Stimulated activated CD8-positive, alpha-beta memory T cell treated with anti-CD3 and anti-CD28 coated beads, Interleukin-15, amount 100 ng/mL, for 1 hour (primary cell): ENCODE results near the gene CSNK1D.
"Not testable (repeated sequence)": the region's sequence is repeated elsewhere in the genome, so short reads cannot be mapped to it uniquely, and the experiment has no call there.

Experiments used
- DNase-seq: peaks from one replicate; pipeline ENCODE4 v3.0.0-alpha.2; 2020; ENCODE audit warnings: low read depth

The CSNK1D gene

DNA sequence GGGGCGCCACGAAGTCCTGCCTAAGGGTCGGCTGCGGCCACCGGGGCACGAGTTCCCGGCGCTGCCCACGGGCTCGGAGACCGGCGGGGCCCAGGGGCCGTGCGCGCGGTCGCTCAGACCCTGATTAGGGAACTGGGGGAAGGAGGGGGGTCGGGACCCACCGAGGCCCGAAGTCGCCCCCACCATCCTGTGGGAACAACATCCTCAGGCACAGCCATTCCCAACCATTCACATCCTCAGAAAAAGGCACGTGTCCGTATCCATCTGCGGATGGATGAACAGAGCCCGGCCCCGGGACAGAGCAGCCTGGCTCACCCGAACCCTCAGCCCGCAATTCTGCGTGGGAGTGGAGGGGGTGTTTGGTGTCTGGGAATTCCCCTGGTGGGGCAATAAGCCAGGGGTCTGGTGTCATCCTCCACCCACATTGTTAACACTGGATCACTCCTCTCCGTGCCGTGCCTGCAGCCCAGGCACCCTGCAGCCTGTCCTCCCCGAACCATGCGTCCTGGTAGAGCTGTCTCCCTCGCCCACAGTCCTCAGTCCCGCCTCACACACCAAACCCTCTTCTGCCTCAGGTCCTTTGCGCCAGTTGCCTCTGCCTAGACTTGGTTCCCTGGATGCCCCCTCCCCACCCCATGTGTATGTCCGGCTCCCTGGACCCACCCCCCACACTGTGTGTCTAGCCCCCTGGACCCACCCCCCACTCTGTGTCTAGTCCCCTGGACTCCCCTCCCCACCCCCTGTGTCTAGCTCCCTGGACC lies 60.1 kb downstream of the CSNK1D start:
- no peak for DNase-seq

GRCh38 chr17:82212331-82213250 lies 60.9 kb downstream of the CSNK1D start, which contains the start of gene CCDC57:
CCDC57 (minus strand) TSS chr17:82212842; CDS start chr17:82201944, 10,898 bp downstream.
- DNase-seq: no peak

- not testable (repeated sequence) for DNase-seq
Measured at GRCh38 chr17:82210655-82211054, 62.8 kb downstream of the CSNK1D start.

- no peak for DNase-seq
Measured at GRCh38 chr17:82205720-82206508, 67.6 kb downstream of the CSNK1D start.

DNA sequence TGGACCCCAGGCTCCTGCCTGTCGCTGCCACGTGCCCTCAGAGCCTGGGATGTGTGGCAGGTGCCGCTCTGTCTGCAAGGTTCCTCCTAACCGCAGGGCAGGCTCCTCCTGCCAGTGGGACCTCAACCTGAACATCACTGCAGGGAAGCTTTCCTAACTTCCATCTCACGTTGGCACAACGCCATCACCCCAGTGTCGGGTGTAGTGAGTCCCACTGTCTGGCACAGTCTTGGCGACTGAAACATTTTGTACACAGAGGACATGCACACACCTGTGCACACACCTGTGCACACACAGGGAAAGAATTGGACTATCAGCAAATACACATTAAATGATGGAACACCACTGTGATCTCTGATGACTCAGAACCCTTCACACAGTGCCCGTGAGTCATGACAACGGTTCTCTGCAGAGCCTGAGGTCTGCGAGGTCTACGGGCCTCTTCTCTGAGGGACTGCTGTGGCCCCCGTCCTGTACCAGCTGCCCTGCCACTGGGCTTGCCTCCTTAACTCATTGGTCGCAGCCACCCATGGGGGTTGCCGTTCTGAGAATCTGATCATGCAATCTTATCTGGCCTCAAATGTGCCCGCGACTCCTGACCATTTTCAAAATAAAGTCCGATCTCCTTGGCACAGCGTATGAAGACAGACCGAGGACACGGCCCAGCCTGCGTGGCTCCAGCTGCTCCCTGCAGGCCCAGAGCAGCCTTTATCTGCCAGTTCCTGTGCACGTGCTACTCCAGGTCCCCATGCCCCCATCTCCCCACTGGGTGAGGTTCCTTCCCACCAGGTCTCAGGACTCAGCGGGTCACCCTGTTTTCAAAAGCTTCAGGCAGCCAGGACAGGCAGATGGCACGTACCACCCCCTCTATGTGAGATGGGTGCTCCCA lies 68.4 kb downstream of the CSNK1D start:
- no peak for DNase-seq

GRCh38 chr17:82203920-82204319 lies 69.6 kb downstream of the CSNK1D start:
- no peak for DNase-seq

GRCh38 chr17:82202981-82203380 lies 70.5 kb downstream of the CSNK1D start:
- DNase-seq: no peak

DNA sequence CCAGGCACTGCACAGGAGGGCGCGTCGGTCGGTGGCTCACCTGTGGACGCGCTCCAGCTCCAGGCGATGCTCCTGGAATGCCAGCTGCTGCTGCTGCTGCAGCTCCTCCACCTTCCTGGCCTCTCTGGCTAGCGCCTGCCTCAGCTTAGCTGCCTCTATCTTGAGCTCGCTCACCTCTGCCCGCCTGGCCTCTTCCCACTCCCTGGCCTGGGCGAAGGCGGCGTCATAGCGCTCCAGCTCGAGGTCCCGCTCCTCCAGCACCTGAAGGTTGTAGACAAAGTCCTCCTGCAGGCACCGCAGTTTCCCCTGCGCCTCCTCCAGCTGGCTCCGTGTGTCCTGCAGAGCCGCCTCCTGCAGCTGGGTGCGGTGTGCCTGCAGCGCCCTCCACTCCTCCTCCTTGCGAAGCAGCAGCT lies 72.0 kb downstream of the CSNK1D start:
- no peak for DNase-seq

GRCh38 chr17:82200743-82201497 lies 72.6 kb downstream of the CSNK1D start:
- peak; percentile 34 for DNase-seq

DNA sequence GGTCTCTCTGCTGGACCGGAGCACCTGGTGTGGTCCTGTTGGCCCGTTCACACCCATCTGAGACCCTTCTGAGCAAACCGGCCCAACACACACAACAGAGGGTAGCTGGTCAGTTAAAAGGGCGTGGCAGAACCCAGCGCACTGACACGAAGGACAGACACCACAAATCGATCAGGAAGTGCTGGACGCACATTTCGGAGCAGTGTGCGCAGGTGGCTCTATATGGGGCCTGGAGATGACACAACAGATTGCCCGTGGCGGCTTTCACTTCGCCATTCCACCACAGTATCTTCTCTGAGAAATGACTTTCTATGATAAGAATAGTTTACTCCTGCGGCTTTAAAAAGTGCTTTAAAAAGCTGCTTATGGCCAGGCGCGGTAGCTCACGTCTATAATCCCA lies 73.4 kb downstream of the CSNK1D start:
- no peak for DNase-seq

- DNase-seq: no peak
Measured at GRCh38 chr17:82199496-82199895, 74.0 kb downstream of the CSNK1D start.

GRCh38 chr17:82198092-82198491 lies 75.4 kb downstream of the CSNK1D start:
- no peak for DNase-seq

DNA sequence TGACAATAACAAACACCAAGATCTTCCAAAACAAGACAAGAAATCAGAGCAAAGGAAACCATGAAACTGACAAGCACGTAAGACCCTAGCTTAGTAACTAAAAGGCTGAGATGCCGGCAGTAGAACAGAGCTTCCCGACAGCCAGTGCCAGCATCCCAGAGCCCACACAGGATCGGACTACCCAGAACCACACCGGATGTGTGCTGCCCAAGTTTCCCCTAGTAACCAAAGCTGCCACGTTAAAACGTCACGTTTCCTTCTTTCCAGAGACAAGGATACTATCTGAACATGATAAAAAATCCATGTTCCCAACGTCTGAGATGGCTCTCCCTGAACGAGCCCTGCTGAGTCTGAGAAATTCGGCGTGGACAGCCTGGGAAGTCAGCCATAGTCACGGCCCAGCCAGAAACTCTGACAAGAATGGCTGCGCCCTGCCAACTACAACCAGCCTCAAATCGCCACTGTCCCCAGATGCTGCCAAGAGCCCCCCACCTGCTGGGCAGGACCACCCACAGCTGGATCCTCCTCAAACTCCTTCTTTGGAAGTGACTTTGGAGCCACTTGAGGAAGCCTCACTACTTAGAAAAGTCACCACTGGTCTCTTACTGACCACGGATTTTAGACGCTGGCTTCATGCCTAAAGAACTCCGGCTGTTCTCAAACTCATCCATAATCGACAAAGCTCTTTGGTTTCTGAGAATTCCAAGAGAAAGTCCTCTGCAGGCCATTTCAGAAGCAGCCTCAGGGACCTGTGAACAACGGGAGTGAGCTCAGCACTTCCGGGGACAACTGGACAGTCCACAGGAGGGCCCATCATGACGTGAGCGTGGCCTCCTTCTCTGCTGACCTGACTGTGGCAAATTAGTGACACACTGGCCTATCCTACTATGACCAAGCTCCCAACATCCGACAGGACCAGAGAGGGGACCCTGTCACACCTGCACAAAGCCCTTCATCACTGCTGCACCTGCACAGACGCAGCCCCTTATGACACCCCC lies 77.5 kb downstream of the CSNK1D start:
- no peak for DNase-seq

DNA sequence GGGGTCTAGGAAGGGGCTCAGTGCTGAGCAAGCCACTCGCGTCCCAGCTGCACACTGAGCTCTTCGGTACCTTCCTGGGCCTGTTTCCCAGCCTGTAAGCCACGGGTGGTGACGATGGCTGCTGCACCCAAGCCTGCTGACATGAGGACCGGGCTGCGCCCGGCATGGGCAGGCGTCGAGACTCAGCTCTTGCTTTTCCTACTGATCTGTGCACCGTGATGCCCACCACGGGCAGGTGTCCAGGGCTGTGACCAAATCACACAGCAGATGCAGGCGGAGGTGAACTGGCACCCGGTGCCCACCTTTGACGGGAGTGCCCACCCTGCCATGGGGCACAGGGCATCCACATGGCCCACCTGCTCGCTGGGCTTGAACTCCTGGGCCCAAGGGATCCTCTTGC lies 78.7 kb downstream of the CSNK1D start:
- DNase-seq: no peak

- DNase-seq: no peak
Measured at GRCh38 chr17:82193520-82194220, 79.8 kb downstream of the CSNK1D start.

DNA sequence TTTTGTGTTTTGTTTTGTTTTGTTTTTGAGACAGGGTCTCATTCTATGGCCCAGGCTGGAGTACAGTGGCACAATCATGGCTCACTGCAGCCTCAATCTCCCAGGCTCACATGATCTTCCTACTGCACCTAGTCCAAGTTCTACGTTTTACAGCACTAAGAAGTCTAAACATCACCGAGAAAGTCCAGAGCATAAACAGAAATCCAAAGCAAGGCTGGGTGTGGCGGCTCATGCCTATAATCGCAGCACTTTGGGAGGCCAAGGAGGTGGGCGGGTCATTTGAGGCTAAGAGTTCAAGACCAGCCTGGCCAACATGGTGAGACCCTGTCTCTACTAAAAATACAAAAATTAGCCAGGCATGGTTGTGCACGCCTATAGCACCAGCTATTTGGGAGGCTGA lies 80.5 kb downstream of the CSNK1D start:
- DNase-seq: not testable (repeated sequence)
